Measurements from ENCODE around the gene TMIE. TPM values are rescaled to one million over a fixed set of nuclear protein-coding genes. Genes with fewer than 3 reads are reported as not detected.

TMIE gene
- total and polyA plus RNA-seq, 2 of the 8 experiments (the other 6 are each of a cell fraction or from before 2014, with no cell fraction given): 0.45 to 0.67 TPM

DNA sequence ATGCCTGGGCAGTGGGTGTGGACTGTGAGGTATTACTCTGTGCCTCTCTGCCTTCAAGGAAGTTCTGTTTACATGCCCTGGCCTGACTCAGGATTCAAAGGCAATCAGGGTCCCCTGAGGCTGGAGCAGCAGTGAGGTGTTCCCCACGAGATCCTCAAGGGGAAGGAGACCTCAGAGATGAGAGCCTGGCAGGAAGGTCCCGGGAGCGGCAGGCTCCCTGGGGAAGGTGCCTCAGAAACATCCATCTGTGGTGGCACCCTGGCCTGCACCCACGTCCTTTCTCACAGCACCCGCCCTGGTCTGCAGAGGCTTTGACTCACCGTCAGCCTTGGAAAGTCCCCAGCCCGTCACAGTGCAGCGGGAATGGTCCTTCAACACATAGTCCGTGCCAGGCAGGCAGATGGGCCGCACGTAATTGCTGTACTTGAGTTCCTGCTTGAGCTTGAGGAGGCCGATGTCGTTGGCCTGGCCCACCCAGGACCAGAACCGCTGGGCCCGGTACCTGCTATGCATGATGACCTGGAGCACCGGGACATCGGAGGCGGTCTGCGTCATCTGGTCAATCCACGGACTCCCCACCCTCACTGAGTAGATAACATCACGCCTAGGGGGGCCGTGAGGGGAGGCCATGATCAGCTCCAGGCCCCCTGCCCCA, 12.8 kb downstream of the TMIE start:
- no peak overlapping the region for H4K5ac ChIP-seq (ENCODE audit: insufficient read length, low read depth, low read length)
- H3K18ac ChIP-seq (ENCODE audit: extremely low read depth, low read length): no peak overlapping the region
- no peak for FAIRE-seq
- H3K79me1 ChIP-seq (ENCODE audit: low read depth, low read length): no peaks in the 10 kb centered on the region
- no peak overlapping the region for H4K91ac ChIP-seq (replicated peaks; ENCODE audit: insufficient read length, low read length)
- no peak overlapping the region for H3K14ac ChIP-seq (ENCODE audit: insufficient read length)
- H3K4me3 ChIP-seq (ENCODE audit: extremely low read depth in 1 of 4, insufficient read depth in 2 of 4, low read depth in 3 of 4, low read length in 4 of 4): no peak overlapping the region
- POLR2A ChIA-PET (ENCODE audit: partially characterized antibody): interaction anchor here (0.5 kb wide), 1 partner anchor 51 kb away, joined by 3 read pairs; no protein-coding TSS in a partner anchor
- H3K23ac ChIP-seq (ENCODE audit: insufficient read length): no peak overlapping the region
- H4K8ac ChIP-seq (ENCODE audit: extremely low read depth, insufficient read depth, low read length): no peak overlapping the region; the same call in 1 of the 2 replicates
- H3K27ac ChIP-seq (ENCODE audit: low read depth, low read length): no peak overlapping the region
- no peaks in the 10 kb centered on the region for H3K23me2 ChIP-seq (ENCODE audit: low read depth, low read length)
- H4K20me1 ChIP-seq (replicated peaks in 1 of 2; ENCODE audit: control insufficient read depth in 1 of 2, insufficient read depth in 2 of 2, low read length in 2 of 2): peaks cover 0 to 3% of the 10 kb centered on the region in 2 experiments
- H3K4me2 ChIP-seq (ENCODE audit: insufficient read depth in 1 of 2, low read depth in 2 of 2, low read length in 2 of 2): no peak overlapping the region
- H3K56ac ChIP-seq (replicated peaks; ENCODE audit: insufficient read length, low read depth, low read length): no peak overlapping the region
- DNase-seq (ENCODE audit: low read depth in 1 of 2, low spot score in 2 of 2): no peak
- no peak overlapping the region for H3K4ac ChIP-seq (replicated peaks; ENCODE audit: insufficient read length, low read depth, low read length)
- no peak overlapping the region; the same call in 1 of the 2 replicates for H2BK5ac ChIP-seq (ENCODE audit: low read depth, low read length)
- H2AFZ ChIP-seq (ENCODE audit: low read length): no peak overlapping the region
- H3K27me3 ChIP-seq (replicated peaks in 1 of 4; ENCODE audit: control insufficient read depth in 3 of 4, extremely low read depth in 1 of 4, insufficient read depth in 3 of 4, low read length in 3 of 4): no peaks in the 10 kb centered on the region; a peak in 2 of 7 replicates
- H3K36me3 ChIP-seq (ENCODE audit: control insufficient read depth in 2 of 4, insufficient read depth in 4 of 4, low read length in 3 of 4): no peaks in the 10 kb centered on the region; a peak in 1 of 8 replicates
- H2AK5ac ChIP-seq (ENCODE audit: low read depth, low read length): no peak overlapping the region
- no peaks in the 10 kb centered on the region; a peak in 1 of 4 replicates for H3K9me3 ChIP-seq (ENCODE audit: insufficient read depth in 2 of 2, low read depth in 1 of 2, low read length in 1 of 2)
- CTCF ChIA-PET (ENCODE audit: partially characterized antibody): interaction anchor here (0.6 to 6.3 kb wide), 10 partner anchors 8 to 265 kb away, joined by 3 to 22 read pairs (median 6); partner anchors contain the start of genes ALS2CL and TMIE
- no peaks in the 10 kb centered on the region; a peak in 2 of 7 replicates for H3K4me1 ChIP-seq (replicated peaks in 1 of 4; ENCODE audit: control insufficient read depth in 3 of 4, insufficient read depth in 4 of 4, low read length in 3 of 4)
- 93% methylated on average over 22 of the region's 22 CpGs; no CpG with 5 or more reads in 1 of the 2 experiments for WGBS, 2 experiments (ENCODE audit: extremely low coverage in 1 of 2, insufficient coverage in 1 of 2, insufficient read length in 1 of 2, insufficient replicate concordance in 2 of 2, low coverage in 1 of 2, low lambda C conversion rate in 2 of 2, missing lambda C conversion rate in 1 of 2)
- H2BK12ac ChIP-seq (ENCODE audit: low read depth, low read length): no peak overlapping the region
- H2BK20ac ChIP-seq (ENCODE audit: low read length): no peak overlapping the region
- no peak overlapping the region for H2BK120ac ChIP-seq (replicated peaks; ENCODE audit: low read depth, low read length)
- no peak overlapping the region; a peak in 1 of 7 replicates for H3K9ac ChIP-seq (replicated peaks in 1 of 4; ENCODE audit: extremely low read depth in 1 of 4, low read depth in 3 of 4, low read length in 3 of 4)
- no peak for TF ChIP-seq NANOG (IDR thresholded peaks at IDR 0.05; ENCODE audit: insufficient read depth, low read depth, low read length, poor library complexity, severe bottlenecking)
- no peak for TF ChIP-seq HDAC6 (IDR thresholded peaks at IDR 0.05; ENCODE audit: low read depth, low read length)
- no peak for TF ChIP-seq ZNF274 (IDR thresholded peaks at IDR 0.05; ENCODE audit: borderline replicate concordance, extremely low read depth, low read length)
- no peak for TF ChIP-seq POLR2A (IDR thresholded peaks at IDR 0.05; ENCODE audit: control extremely low read depth in 1 of 2, low read depth in 2 of 2, low read length in 2 of 2)
- TF ChIP-seq CTBP2 (IDR thresholded peaks at IDR 0.05; ENCODE audit: borderline replicate concordance, insufficient read depth, insufficient read length, low read length): no peak
- no peak for TF ChIP-seq POU5F1 (IDR thresholded peaks at IDR 0.05; ENCODE audit: low read depth, low read length)
- no peak for TF ChIP-seq E2F6 (IDR thresholded peaks at IDR 0.05)
- TF ChIP-seq ASH2L (IDR thresholded peaks at IDR 0.05; ENCODE audit: low read length): no peak
- TF ChIP-seq RFX5 (IDR thresholded peaks at IDR 0.05; ENCODE audit: borderline replicate concordance, low read depth, low read length): no peak
- no peak for TF ChIP-seq JUND (IDR thresholded peaks at IDR 0.05; ENCODE audit: low read length)
- no peaks in the 10 kb centered on the region for H3K79me2 ChIP-seq (ENCODE audit: control insufficient read depth in 1 of 2, insufficient read depth in 2 of 2, low read length in 2 of 2)
- no peak overlapping the region for H2BK15ac ChIP-seq (ENCODE audit: low read length)
